Naive thymus-derived CD4-positive, alpha-beta T cell (primary cell): ENCODE results near the gene ZNF423. TPM values are rescaled to one million over a fixed set of nuclear protein-coding genes. Genes with fewer than 3 reads are reported as not detected.

ENCODE experiments used
- ATAC-seq: fragments of 150-1000 bp; cut with Tn5 transposase; 2 replicates; pipeline ENCODE4 v1.10.0; 2021; ENCODE audit warnings: mild to moderate bottlenecking, moderate library complexity
- CTCF ChIA-PET: fragments of 350-600 bp; sonication (Branson Sonifier 250); formaldehyde crosslinking; loops from one replicate; lab custom pipeline; 2021; ENCODE audit warnings: antibody characterized with exemption; lab: Charles Lee
- POLR2A ChIA-PET: fragments of 350-600 bp; sonication (Branson Sonifier 250); formaldehyde crosslinking; loops from one replicate; lab custom pipeline; 2021; ENCODE audit warnings: antibody characterized with exemption, inconsistent platforms; lab: Charles Lee
- DNase-seq, 9 donors: peaks; one replicate each; pipeline versions ENCODE4 v3.0.0 to v3.0.0-alpha.2; 2020 to 2022; ENCODE audit warnings: mixed read lengths in 1 of 9
- H3K27ac ChIP-seq: one replicate; pipeline ENCODE4 v1.7.0; 2013; ENCODE audit warnings: mild to moderate bottlenecking, low read depth, low read length, moderate library complexity
- H3K27me3 ChIP-seq, 2 donors: one replicate each; pipeline ENCODE4 v1.7.0; 2013; ENCODE audit warnings: low read length in 2 of 2, mild to moderate bottlenecking in 2 of 2, moderate library complexity in 2 of 2; ENCODE audit not compliant: control insufficient read depth in 2 of 2, insufficient read depth in 2 of 2
- H3K36me3 ChIP-seq, 3 experiments: 1 replicate in 2 of 3; 2 replicates in 1 of 3; pipeline ENCODE4 v1.7.0; 2013; ENCODE audit warnings: low read length in 3 of 3, mild to moderate bottlenecking in 3 of 3, moderate library complexity in 1 of 3; ENCODE audit not compliant: insufficient read depth in 3 of 3, control insufficient read depth in 2 of 3
- H3K4me1 ChIP-seq, 2 donors: one replicate each; pipeline ENCODE4 v1.7.0; 2013; ENCODE audit warnings: low read length in 2 of 2, mild to moderate bottlenecking in 2 of 2, moderate library complexity in 1 of 2; ENCODE audit not compliant: control insufficient read depth in 2 of 2, insufficient read depth in 2 of 2
- H3K4me3 ChIP-seq: 2 replicates; pipeline ENCODE4 v1.7.0; 2013; ENCODE audit warnings: mild to moderate bottlenecking, low read length
- H3K9me3 ChIP-seq, 3 experiments: 1 replicate in 2 of 3; 2 replicates in 1 of 3; pipeline ENCODE4 v1.7.0; 2013; ENCODE audit warnings: low read length in 3 of 3; ENCODE audit not compliant: control insufficient read depth in 2 of 3
- H3K27ac Mint-ChIP-seq, 9 donors: one replicate each; pipeline ENCODE4 v1.8.0; 2020 to 2022; ENCODE audit warnings: mixed read lengths in 9 of 9, mild to moderate bottlenecking in 8 of 9, moderate library complexity in 5 of 9, inconsistent platforms in 2 of 9
- H3K27me3 Mint-ChIP-seq, 5 donors: one replicate each; pipeline ENCODE4 v1.8.0; 2021 to 2022; ENCODE audit warnings: mixed read lengths in 5 of 5, mild to moderate bottlenecking in 1 of 5
- H3K36me3 Mint-ChIP-seq, 5 donors: one replicate each; pipeline ENCODE4 v1.8.0; 2020 to 2022; ENCODE audit warnings: mixed read lengths in 5 of 5, mild to moderate bottlenecking in 3 of 5, inconsistent platforms in 1 of 5
- H3K4me1 Mint-ChIP-seq, 7 donors: one replicate each; pipeline ENCODE4 v1.8.0; 2020 to 2022; ENCODE audit warnings: mixed read lengths in 7 of 7, mild to moderate bottlenecking in 3 of 7, inconsistent platforms in 1 of 7
- H3K4me3 Mint-ChIP-seq, 10 donors: one replicate each; pipeline ENCODE4 v1.8.0; 2020 to 2022; ENCODE audit warnings: mild to moderate bottlenecking in 10 of 10, mixed read lengths in 10 of 10, moderate library complexity in 6 of 10, inconsistent platforms in 2 of 10
- H3K9me3 Mint-ChIP-seq, 11 donors: one replicate each; pipeline ENCODE4 v1.8.0; 2020 to 2022; ENCODE audit warnings: mixed read lengths in 11 of 11, mild to moderate bottlenecking in 4 of 11, inconsistent platforms in 1 of 11, moderate library complexity in 1 of 11
- intact Hi-C, 2 donors: fragments of 100-400 bp; cut with micrococcal nuclease; formaldehyde crosslinking; loops; one replicate each; pipeline ENCODE4 v1.15.1; 2023
- polyA plus RNA-seq, 2 donors: library from polyadenylated mRNA; unstranded; fragments of 300-500 nt; fragmentation: Illumina TruSeq; gene quantifications; one replicate each; pipeline ENCODE4 v1.2.3, GENCODE V29; 2021
- total RNA-seq, 6 experiments: library from RNA in 5 of 6; stranded (reverse) in 5 of 6; gene quantifications; 1 replicate in 5 of 6; 2 replicates in 1 of 6; pipeline ENCODE4 v1.2.3 and lab custom pipeline; 2021 to 2026

Gene ZNF423
- total and polyA plus RNA-seq, 7 experiments from 2014 or later: not detected

DNA sequence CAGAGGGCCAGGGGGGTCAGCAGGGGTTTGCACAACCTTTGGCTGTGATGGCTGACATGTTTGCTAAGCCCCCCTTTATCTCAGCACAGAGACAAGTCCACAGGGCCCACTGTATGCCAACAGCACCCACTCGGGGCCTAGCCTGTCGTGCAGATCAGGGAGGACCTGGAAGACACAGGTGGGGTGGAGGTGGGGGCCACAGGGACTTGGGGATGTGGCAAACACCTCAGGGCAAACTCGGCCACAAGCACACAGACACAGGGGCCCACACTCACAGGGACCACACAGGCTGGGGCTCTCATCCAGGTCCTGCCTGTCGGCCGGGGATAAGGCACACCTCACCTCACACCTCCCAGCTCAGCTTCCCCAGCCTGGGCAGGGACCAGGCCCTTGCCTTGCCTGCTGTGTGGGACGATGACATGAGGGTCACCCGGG is 394.4 kb downstream of the ZNF423 start:
- Histone ChIP-seq H3K27ac (peak overlapping the region; percentile 38), H3K9me3 (no peaks in the 10 kb centered on the region), H3K36me3 (no peaks in the 10 kb centered on the region), H3K27me3 (no peaks in the 10 kb centered on the region), H3K4me3 (no peak overlapping the region), H3K4me1 (peaks cover 27 to 49% of the 10 kb centered on the region in 2 donors)
- peak in 1 of 9 donors; percentile 15 for DNase-seq
- ChIA-PET POLR2A (no interaction called here), CTCF (interaction anchor here (1.2 kb wide), 1 partner anchor 11 kb away, joined by 6 read pairs; no protein-coding TSS in a partner anchor)
- intact Hi-C loops: loop anchor here in 1 of 2 donors (5.0 kb wide), 1 partner anchor 1086 kb away; the partner anchor contains the start of gene NKD1
- peak overlapping the region in 7 of 10 donors; percentile 19 to 85 (median 75) for H3K4me3 Mint-ChIP-seq
- H3K27me3 Mint-ChIP-seq: peaks cover 0 to 16% (median 0%) of the 10 kb centered on the region in 5 donors
- no peak for ATAC-seq
- H3K36me3 Mint-ChIP-seq: peaks cover 0 to 5% (median 0%) of the 10 kb centered on the region in 5 donors
- peaks cover 12 to 81% (median 67%) of the 10 kb centered on the region in 7 donors for H3K4me1 Mint-ChIP-seq
- H3K9me3 Mint-ChIP-seq: no peaks in the 10 kb centered on the region
- H3K27ac Mint-ChIP-seq: peak overlapping the region; percentile 75 to 99 (median 95)

GRCh38 chr16:49460786-49461470 is 395.0 kb downstream of the ZNF423 start:
- Histone ChIP-seq H3K4me1 (peaks cover 27 to 46% of the 10 kb centered on the region in 2 donors), H3K4me3 (no peak overlapping the region), H3K27ac (peak overlapping the region; percentile 38), H3K9me3 (no peaks in the 10 kb centered on the region), H3K36me3 (no peaks in the 10 kb centered on the region), H3K27me3 (no peaks in the 10 kb centered on the region)
- H3K4me3 Mint-ChIP-seq: peak overlapping the region in 6 of 10 donors; percentile 10 to 64 (median 30)
- intact Hi-C loops: loop anchor here in 1 of 2 donors (5.0 kb wide), 1 partner anchor 1086 kb away; the partner anchor contains the start of gene NKD1
- DNase-seq: peak in 1 of 9 donors; percentile 15
- peaks cover 0 to 5% (median 0%) of the 10 kb centered on the region in 5 donors for H3K36me3 Mint-ChIP-seq
- no peak for ATAC-seq
- H3K27me3 Mint-ChIP-seq: peaks cover 0 to 12% (median 0%) of the 10 kb centered on the region in 5 donors
- POLR2A ChIA-PET: no interaction called here
- CTCF ChIA-PET: no interaction called here
- H3K9me3 Mint-ChIP-seq: no peaks in the 10 kb centered on the region
- peak overlapping the region in 8 of 9 donors; percentile 71 to 99 (median 93) for H3K27ac Mint-ChIP-seq
- peaks cover 12 to 75% (median 61%) of the 10 kb centered on the region in 7 donors for H3K4me1 Mint-ChIP-seq

DNA sequence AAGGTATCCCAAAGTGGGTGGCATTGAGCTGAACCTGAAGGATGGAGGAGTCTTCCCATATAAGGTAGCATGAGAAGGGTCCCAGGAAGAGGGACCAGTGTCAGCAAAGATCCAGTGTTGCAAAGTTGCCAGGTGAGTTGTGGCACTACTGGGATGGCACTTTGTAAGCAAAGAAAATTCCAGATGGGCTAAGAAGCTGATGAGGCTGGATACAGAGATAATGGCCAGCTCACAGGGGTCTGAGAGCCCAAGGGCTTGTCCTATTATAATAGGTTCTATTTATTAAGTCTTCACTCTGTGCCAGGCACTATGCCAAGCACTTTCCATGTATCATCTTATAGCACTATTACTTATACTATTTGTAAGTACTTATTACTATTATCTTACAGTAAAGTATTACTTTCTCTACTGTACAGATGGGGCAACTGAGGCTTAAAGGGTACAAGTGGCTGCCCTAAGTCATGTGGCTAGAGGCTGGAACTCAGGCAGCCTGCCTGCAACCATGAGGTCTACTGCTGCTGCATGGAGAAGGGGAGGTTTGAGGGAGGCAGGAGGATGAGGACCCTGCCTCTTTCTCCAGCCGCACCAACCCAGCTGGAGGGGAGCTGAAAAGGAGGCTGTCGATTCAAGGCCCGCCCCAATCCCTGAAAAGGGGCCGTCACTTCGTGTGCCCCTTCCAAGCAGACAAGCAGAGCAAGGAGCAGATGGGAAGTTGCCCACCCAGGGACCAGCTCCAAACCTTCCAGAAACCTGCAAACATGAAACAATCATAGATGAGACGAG is 395.8 kb downstream of the ZNF423 start:
- H3K4me1 Mint-ChIP-seq: peaks cover 12 to 67% (median 55%) of the 10 kb centered on the region in 7 donors
- no peaks in the 10 kb centered on the region for H3K36me3 ChIP-seq
- H3K27ac ChIP-seq: no peak overlapping the region
- peak overlapping the region in 8 of 9 donors; percentile 51 to 99 (median 89) for H3K27ac Mint-ChIP-seq
- H3K9me3 ChIP-seq: no peaks in the 10 kb centered on the region
- peaks cover 0 to 7% (median 0%) of the 10 kb centered on the region in 5 donors for H3K27me3 Mint-ChIP-seq
- H3K4me3 Mint-ChIP-seq: peak overlapping the region in 4 of 10 donors; percentile 10 to 52 (median 32)
- H3K9me3 Mint-ChIP-seq: no peaks in the 10 kb centered on the region
- intact Hi-C loops: loop anchor here in 1 of 2 donors (5.0 kb wide), 1 partner anchor 1087 kb away; the partner anchor contains the start of gene NKD1
- ATAC-seq (no peak), DNase-seq (peak in 1 of 9 donors; percentile 8)
- H3K4me3 ChIP-seq: no peak overlapping the region
- CTCF ChIA-PET: interaction anchor here (0.6 kb wide), 1 partner anchor 1123 kb away, joined by 3 read pairs; no protein-coding TSS in a partner anchor
- H3K27me3 ChIP-seq: no peaks in the 10 kb centered on the region
- peaks cover 0 to 5% (median 0%) of the 10 kb centered on the region in 5 donors for H3K36me3 Mint-ChIP-seq
- POLR2A ChIA-PET: interaction anchor here (0.6 kb wide), 1 partner anchor 11 kb away, joined by 3 read pairs; no protein-coding TSS in a partner anchor
- H3K4me1 ChIP-seq: peaks cover 27 to 39% of the 10 kb centered on the region in 2 donors

DNA sequence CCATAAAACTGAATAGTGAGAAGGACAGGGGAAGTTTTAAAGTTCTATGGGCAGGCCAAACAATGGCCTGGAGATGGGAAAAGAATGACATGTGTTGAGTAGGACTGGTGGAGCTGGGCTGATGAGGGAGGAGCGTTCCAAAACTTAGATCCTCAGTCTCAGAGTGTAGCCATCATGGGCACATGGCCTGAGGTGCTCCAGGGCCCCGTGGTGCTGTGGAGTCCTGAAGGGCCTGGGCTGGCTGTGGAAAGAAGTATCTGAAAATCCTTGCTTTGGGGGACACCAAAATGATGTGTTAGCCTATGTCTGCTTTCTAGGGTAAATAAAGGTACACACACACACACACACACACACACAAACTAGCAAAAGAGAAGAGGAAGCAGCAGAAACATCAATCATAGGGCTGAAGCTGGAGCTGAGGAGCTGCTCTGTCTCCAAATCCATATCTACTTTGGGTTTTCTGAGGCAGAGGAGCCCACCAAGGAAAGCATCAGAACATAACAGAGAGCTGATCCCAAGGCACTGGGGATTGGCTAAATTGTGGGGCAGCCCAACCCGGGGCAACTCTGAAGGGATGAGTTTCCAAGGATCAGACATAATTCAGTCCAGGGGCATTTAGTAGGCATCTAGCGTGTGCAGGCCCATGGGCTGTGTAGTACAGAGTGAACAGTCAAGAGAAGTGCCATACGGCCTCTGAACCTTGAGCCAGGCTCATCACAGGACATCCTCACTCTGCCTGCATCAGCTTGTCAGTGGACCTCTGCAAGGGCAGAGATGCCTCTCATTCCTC is 397.1 kb downstream of the ZNF423 start:
- no peak overlapping the region for H3K27ac ChIP-seq
- no peaks in the 10 kb centered on the region for H3K27me3 ChIP-seq
- Mint-ChIP-seq H3K27ac (peak overlapping the region in 3 of 9 donors; percentile 0 to 41 (median 2)), H3K9me3 (no peaks in the 10 kb centered on the region), H3K27me3 (peaks cover 0 to 2% (median 0%) of the 10 kb centered on the region in 5 donors), H3K4me3 (no peak overlapping the region), H3K4me1 (peaks cover 11 to 55% (median 48%) of the 10 kb centered on the region in 7 donors), H3K36me3 (peaks cover 0 to 5% (median 0%) of the 10 kb centered on the region in 5 donors)
- intact Hi-C loops: no loop called here
- no peaks in the 10 kb centered on the region for H3K36me3 ChIP-seq
- ATAC-seq (no peak), DNase-seq (peak in 1 of 9 donors; percentile 13)
- ChIA-PET POLR2A (no interaction called here), CTCF (no interaction called here)
- peaks cover 17 to 26% of the 10 kb centered on the region in 2 donors for H3K4me1 ChIP-seq
- H3K9me3 ChIP-seq: no peaks in the 10 kb centered on the region
- no peak overlapping the region for H3K4me3 ChIP-seq

- peak overlapping the region in 1 of 9 donors; percentile 2 for H3K27ac Mint-ChIP-seq
- Histone ChIP-seq H3K4me1 (peaks cover 11 to 20% of the 10 kb centered on the region in 2 donors), H3K4me3 (no peak overlapping the region), H3K36me3 (no peaks in the 10 kb centered on the region), H3K9me3 (no peaks in the 10 kb centered on the region), H3K27ac (no peak overlapping the region), H3K27me3 (no peaks in the 10 kb centered on the region)
- POLR2A ChIA-PET: no interaction called here
- DNase-seq: no peak
- H3K27me3 Mint-ChIP-seq: peaks cover 0 to 3% (median 0%) of the 10 kb centered on the region in 5 donors
- ATAC-seq: no peak
- no peak overlapping the region for H3K4me3 Mint-ChIP-seq
- peaks cover 0 to 5% (median 0%) of the 10 kb centered on the region in 5 donors for H3K36me3 Mint-ChIP-seq
- H3K9me3 Mint-ChIP-seq: no peaks in the 10 kb centered on the region
- CTCF ChIA-PET: no interaction called here
- H3K4me1 Mint-ChIP-seq: peaks cover 8 to 49% (median 42%) of the 10 kb centered on the region in 7 donors
- intact Hi-C loops: no loop called here
Measured at GRCh38 chr16:49458243-49458642, 397.7 kb downstream of the ZNF423 start.
